SK-N-SH (cell line): Measurements from ENCODE around the gene NAALADL2. TPM values are rescaled to one million over a fixed set of nuclear protein-coding genes. Genes with fewer than 3 reads are reported as not detected.

ENCODE experiments used
- CTCF ChIA-PET: fragments of 300-600, 350-600 bp; formaldehyde crosslinking; extraction: SDS; loops from one replicate; lab custom pipeline; 2021; lab: Yijun Ruan, JAX
- POLR2A ChIA-PET: fragments of 350-600 bp; sonication (Branson Sonifier 250); formaldehyde crosslinking; extraction: SDS; loops from one replicate; lab custom pipeline; 2020; ENCODE audit warnings: antibody characterized with exemption, inconsistent platforms; lab: Yijun Ruan, JAX
- DNase-seq: peaks from one replicate; pipeline ENCODE4 v3.0.0; 2012
- H2AFZ ChIP-seq: fragments of 200-600 bp; sonication (generic); 2 replicates; pipeline ENCODE4 v1.8.1; 2016; ENCODE audit warnings: antibody characterized with exemption, mild to moderate bottlenecking, low read depth
- H3F3A ChIP-seq: fragments of 200-600 bp; sonication (generic); replicated peaks from 2 replicates; pipeline ENCODE3; 2016; ENCODE audit warnings: antibody characterized with exemption, mild to moderate bottlenecking; ENCODE audit not compliant: insufficient read depth
- H3K27ac ChIP-seq, 2 experiments: fragments of 200-500 bp in 1 of 2; fragments of 200-600 bp in 1 of 2; sonication (Bioruptor generic) in 1 of 2; sonication (generic), shearing (Covaris generic) in 1 of 2; 2 replicates each; pipeline versions ENCODE4 v1.5.1 to v1.6.1; 2014 to 2016; ENCODE audit warnings: low read depth in 2 of 2, inconsistent platforms in 1 of 2, low read length in 1 of 2, mild to moderate bottlenecking in 1 of 2, mixed read lengths in 1 of 2
- H3K27me3 ChIP-seq: fragments of 200-600 bp; sonication (generic), shearing (Covaris generic); 2 replicates; pipeline ENCODE4 v1.6.1; 2016; ENCODE audit warnings: mixed run types; ENCODE audit not compliant: insufficient read depth
- H3K36me3 ChIP-seq, 2 experiments: fragments of 200-500 bp in 1 of 2; fragments of 200-600 bp in 1 of 2; sonication (Bioruptor generic) in 1 of 2; sonication (generic) in 1 of 2; replicated peaks in 1 of 2; 2 replicates each; pipeline versions ENCODE3 to v1.5.1; 2014 to 2016; ENCODE audit warnings: low read length in 1 of 2, mild to moderate bottlenecking in 1 of 2; ENCODE audit not compliant: insufficient read depth in 2 of 2, control insufficient read depth in 1 of 2
- H3K4me1 ChIP-seq, 2 experiments: fragments of 200-500 bp in 1 of 2; fragments of 200-600 bp in 1 of 2; sonication (Bioruptor generic) in 1 of 2; sonication (generic), shearing (Covaris generic) in 1 of 2; 2 replicates each; pipeline versions ENCODE4 v1.5.1 to v1.6.1; 2014 to 2016; ENCODE audit warnings: low read depth in 1 of 2, low read length in 1 of 2, mixed run types in 1 of 2; ENCODE audit not compliant: insufficient read depth in 2 of 2, control insufficient read depth in 1 of 2
- H3K4me2 ChIP-seq: fragments of 200-600 bp; sonication (generic), shearing (Covaris generic); 2 replicates; pipeline ENCODE4 v1.6.1; 2017; ENCODE audit warnings: mixed run types
- H3K4me3 ChIP-seq, 2 experiments: fragments of 200-500 bp in 1 of 2; fragments of 200-600 bp in 1 of 2; sonication (Bioruptor generic) in 1 of 2; sonication (generic), shearing (Covaris generic) in 1 of 2; 2 replicates each; pipeline versions ENCODE4 v1.5.1 to v1.8.1; 2014 to 2016; ENCODE audit warnings: low read depth in 2 of 2, inconsistent platforms in 1 of 2, low read length in 1 of 2, mild to moderate bottlenecking in 1 of 2, mixed read lengths in 1 of 2, moderate library complexity in 1 of 2
- H3K79me2 ChIP-seq: fragments of 200-600 bp; sonication (generic); 2 replicates; pipeline ENCODE4 v1.8.1; 2017; ENCODE audit warnings: mild to moderate bottlenecking; ENCODE audit not compliant: insufficient read depth
- H3K9ac ChIP-seq: fragments of 200-600 bp; sonication (generic); 2 replicates; pipeline ENCODE4 v1.6.1; 2017; ENCODE audit warnings: mixed run types
- H3K9me2 ChIP-seq: fragments of 200-600 bp; sonication (generic); 2 replicates; pipeline ENCODE4 v1.6.1; 2017; ENCODE audit warnings: mixed run types
- H3K9me3 ChIP-seq: fragments of 200-600 bp; sonication (generic); 2 replicates; pipeline ENCODE4 v1.6.1; 2017; ENCODE audit warnings: mixed run types, mild to moderate bottlenecking, moderate library complexity
- H4K20me1 ChIP-seq: fragments of 200-600 bp; sonication (generic); 2 replicates; pipeline ENCODE4 v1.6.1; 2017; ENCODE audit warnings: mild to moderate bottlenecking, mixed run types; ENCODE audit not compliant: insufficient read depth
- ELF1 ChIP-seq: IDR thresholded peaks from 2 replicates; pipeline ENCODE4 v1.4.0; 2012
- FOXM1 ChIP-seq: IDR thresholded peaks from 2 replicates; pipeline ENCODE4 v1.4.0; 2012; ENCODE audit warnings: low read depth, mild to moderate bottlenecking
- MEF2A ChIP-seq: IDR thresholded peaks from 2 replicates; pipeline ENCODE4 v1.4.0; 2012; ENCODE audit warnings: low read depth, borderline replicate concordance
- NRF1 ChIP-seq: IDR thresholded peaks from 2 replicates; pipeline ENCODE4 v1.6.1; 2012; ENCODE audit warnings: low read depth, mild to moderate bottlenecking, low read length
- RAD21 ChIP-seq: IDR thresholded peaks from 2 replicates; pipeline ENCODE4 v1.6.1; 2012; ENCODE audit warnings: mild to moderate bottlenecking, low read length
- RCOR1 ChIP-seq: fragments of 150-350 bp; IDR thresholded peaks from 2 replicates; pipeline ENCODE4 v1.6.1; 2017; ENCODE audit warnings: antibody characterized with exemption, low read length
- SIN3A ChIP-seq: IDR thresholded peaks from 2 replicates; pipeline ENCODE4 v1.6.1; 2012; ENCODE audit warnings: low read depth, mild to moderate bottlenecking, low read length, moderate library complexity, borderline replicate concordance
- SMC3 ChIP-seq: IDR thresholded peaks from 2 replicates; pipeline ENCODE4 v1.6.1; 2012; ENCODE audit warnings: low read depth, low read length, improper control_type of control experiment
- TAF1 ChIP-seq: IDR thresholded peaks from 2 replicates; pipeline ENCODE4 v1.6.1; 2012; ENCODE audit warnings: low read depth, mild to moderate bottlenecking, low read length, moderate library complexity, borderline replicate concordance
- TEAD4 ChIP-seq: IDR thresholded peaks from 2 replicates; pipeline ENCODE4 v1.4.0; 2012; ENCODE audit warnings: mild to moderate bottlenecking, borderline replicate concordance; ENCODE audit not compliant: insufficient read depth
- polyA plus RNA-seq, 3 experiments: library from polyadenylated mRNA; depleted of rRNA; stranded (reverse); fragments of >200 nt; gene quantifications; 2 replicates each; pipeline ENCODE4 v1.2.3, GENCODE V29; 2012
- TF ChIP-seq, protein P1 (sequence below): fragments of 200-600 bp; sonication (generic); IDR thresholded peaks from 2 replicates; pipeline ENCODE4 v1.6.1; 2017; ENCODE audit warnings: antibody characterized with exemption, mild to moderate bottlenecking, moderate library complexity
- TF ChIP-seq, protein P2 (sequence below): IDR thresholded peaks from 2 replicates; pipeline ENCODE4; 2012
- TF ChIP-seq, protein P3 (sequence below): IDR thresholded peaks from 2 replicates; pipeline ENCODE4 v1.6.1; 2012; ENCODE audit warnings: mild to moderate bottlenecking, low read depth, low read length, moderate library complexity
- TF ChIP-seq, protein P4 (sequence below): IDR thresholded peaks from 2 replicates; pipeline ENCODE4 v1.4.0; 2012; ENCODE audit warnings: low read depth, borderline replicate concordance
- TF ChIP-seq, protein P5 (sequence below): fragments of 150-350 bp; IDR thresholded peaks from 2 replicates; pipeline ENCODE4 v1.6.1; 2017; ENCODE audit warnings: antibody characterized with exemption, low read length, low read depth, borderline replicate concordance

Gene NAALADL2
- polyA plus RNA-seq, 1 of the 3 experiments (the other 2 are of a cell fraction), result 1.2 TPM

DNA sequence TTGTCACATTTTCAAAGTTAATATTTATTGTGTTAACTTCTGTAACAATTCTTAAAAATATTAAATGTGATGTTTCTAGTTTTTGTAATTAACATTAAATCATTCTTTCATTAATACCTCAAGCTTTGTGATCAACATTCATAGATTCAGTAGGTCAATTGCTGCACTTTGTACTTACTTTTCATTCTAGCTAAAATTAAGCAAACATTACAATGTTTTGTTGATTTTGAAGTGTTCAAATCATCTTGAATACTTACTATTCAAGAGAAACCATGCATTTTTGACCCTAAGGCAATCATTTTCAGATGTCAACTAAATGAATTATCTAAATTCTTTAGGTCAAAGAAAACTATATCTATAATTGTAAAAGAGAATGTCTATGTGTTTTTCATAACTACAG, 933.1 kb downstream of the NAALADL2 start:
- Histone ChIP-seq H2AFZ (no peak overlapping the region), H3F3A (no peaks in the 10 kb centered on the region), H3K4me1 (no peaks in the 10 kb centered on the region), H3K27me3 (no peaks in the 10 kb centered on the region), H3K36me3 (no peaks in the 10 kb centered on the region), H3K9ac (no peak overlapping the region), H3K4me3 (no peak overlapping the region), H3K27ac (no peak overlapping the region), H3K9me2 (peaks cover 5% of the 10 kb centered on the region; the same call in 1 of the 2 replicates), H4K20me1 (no peaks in the 10 kb centered on the region), H3K79me2 (no peaks in the 10 kb centered on the region), H3K4me2 (no peak overlapping the region), H3K9me3 (no peaks in the 10 kb centered on the region)
- no peak for TF ChIP-seq ELF1
- TF ChIP-seq, protein P1, sequence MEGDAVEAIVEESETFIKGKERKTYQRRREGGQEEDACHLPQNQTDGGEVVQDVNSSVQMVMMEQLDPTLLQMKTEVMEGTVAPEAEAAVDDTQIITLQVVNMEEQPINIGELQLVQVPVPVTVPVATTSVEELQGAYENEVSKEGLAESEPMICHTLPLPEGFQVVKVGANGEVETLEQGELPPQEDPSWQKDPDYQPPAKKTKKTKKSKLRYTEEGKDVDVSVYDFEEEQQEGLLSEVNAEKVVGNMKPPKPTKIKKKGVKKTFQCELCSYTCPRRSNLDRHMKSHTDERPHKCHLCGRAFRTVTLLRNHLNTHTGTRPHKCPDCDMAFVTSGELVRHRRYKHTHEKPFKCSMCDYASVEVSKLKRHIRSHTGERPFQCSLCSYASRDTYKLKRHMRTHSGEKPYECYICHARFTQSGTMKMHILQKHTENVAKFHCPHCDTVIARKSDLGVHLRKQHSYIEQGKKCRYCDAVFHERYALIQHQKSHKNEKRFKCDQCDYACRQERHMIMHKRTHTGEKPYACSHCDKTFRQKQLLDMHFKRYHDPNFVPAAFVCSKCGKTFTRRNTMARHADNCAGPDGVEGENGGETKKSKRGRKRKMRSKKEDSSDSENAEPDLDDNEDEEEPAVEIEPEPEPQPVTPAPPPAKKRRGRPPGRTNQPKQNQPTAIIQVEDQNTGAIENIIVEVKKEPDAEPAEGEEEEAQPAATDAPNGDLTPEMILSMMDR, result no peak
- no peak for TF ChIP-seq TEAD4
- no peak for TF ChIP-seq SMC3
- TF ChIP-seq MEF2A, result no peak
- no peak for TF ChIP-seq TAF1
- no peak for TF ChIP-seq RAD21
- no peak for TF ChIP-seq NRF1
- TF ChIP-seq, protein P2, sequence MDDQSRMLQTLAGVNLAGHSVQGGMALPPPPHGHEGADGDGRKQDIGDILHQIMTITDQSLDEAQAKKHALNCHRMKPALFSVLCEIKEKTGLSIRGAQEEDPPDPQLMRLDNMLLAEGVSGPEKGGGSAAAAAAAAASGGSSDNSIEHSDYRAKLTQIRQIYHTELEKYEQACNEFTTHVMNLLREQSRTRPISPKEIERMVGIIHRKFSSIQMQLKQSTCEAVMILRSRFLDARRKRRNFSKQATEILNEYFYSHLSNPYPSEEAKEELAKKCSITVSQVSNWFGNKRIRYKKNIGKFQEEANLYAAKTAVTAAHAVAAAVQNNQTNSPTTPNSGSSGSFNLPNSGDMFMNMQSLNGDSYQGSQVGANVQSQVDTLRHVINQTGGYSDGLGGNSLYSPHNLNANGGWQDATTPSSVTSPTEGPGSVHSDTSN, result no peak
- TF ChIP-seq, protein P3, sequence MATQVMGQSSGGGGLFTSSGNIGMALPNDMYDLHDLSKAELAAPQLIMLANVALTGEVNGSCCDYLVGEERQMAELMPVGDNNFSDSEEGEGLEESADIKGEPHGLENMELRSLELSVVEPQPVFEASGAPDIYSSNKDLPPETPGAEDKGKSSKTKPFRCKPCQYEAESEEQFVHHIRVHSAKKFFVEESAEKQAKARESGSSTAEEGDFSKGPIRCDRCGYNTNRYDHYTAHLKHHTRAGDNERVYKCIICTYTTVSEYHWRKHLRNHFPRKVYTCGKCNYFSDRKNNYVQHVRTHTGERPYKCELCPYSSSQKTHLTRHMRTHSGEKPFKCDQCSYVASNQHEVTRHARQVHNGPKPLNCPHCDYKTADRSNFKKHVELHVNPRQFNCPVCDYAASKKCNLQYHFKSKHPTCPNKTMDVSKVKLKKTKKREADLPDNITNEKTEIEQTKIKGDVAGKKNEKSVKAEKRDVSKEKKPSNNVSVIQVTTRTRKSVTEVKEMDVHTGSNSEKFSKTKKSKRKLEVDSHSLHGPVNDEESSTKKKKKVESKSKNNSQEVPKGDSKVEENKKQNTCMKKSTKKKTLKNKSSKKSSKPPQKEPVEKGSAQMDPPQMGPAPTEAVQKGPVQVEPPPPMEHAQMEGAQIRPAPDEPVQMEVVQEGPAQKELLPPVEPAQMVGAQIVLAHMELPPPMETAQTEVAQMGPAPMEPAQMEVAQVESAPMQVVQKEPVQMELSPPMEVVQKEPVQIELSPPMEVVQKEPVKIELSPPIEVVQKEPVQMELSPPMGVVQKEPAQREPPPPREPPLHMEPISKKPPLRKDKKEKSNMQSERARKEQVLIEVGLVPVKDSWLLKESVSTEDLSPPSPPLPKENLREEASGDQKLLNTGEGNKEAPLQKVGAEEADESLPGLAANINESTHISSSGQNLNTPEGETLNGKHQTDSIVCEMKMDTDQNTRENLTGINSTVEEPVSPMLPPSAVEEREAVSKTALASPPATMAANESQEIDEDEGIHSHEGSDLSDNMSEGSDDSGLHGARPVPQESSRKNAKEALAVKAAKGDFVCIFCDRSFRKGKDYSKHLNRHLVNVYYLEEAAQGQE, result no peak
- ChIA-PET POLR2A (no interaction called here), CTCF (no interaction called here)
- no peak for DNase-seq

DNA sequence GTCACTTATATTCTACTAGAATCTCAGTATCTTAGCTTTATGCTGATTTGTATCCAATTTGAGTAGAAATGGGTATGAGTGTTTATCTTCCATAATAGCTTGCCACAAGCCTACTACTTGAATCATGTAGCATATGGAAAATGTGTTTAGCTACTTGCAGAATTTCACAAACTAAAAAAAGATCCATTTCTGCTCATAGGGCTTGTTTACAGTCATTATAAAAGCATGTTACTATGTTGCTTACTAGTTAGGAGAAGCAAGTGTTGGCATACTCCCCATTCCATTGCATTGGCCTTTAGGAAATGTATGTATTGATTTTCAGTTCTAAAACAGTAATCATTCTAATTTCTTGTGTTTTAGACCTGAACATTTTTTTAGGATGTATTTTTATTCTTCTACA, 939.2 kb downstream of the NAALADL2 start:
- H3K9me3 ChIP-seq, result no peaks in the 10 kb centered on the region
- H3K27ac ChIP-seq, result no peak overlapping the region
- TF ChIP-seq, protein P4, sequence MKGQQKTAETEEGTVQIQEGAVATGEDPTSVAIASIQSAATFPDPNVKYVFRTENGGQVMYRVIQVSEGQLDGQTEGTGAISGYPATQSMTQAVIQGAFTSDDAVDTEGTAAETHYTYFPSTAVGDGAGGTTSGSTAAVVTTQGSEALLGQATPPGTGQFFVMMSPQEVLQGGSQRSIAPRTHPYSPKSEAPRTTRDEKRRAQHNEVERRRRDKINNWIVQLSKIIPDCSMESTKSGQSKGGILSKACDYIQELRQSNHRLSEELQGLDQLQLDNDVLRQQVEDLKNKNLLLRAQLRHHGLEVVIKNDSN, result no peak
- TF ChIP-seq FOXM1 (no peak), MEF2A (no peak), ELF1 (no peak), RCOR1 (no peak), SIN3A (no peak), NRF1 (no peak)
- TF ChIP-seq, protein P5, sequence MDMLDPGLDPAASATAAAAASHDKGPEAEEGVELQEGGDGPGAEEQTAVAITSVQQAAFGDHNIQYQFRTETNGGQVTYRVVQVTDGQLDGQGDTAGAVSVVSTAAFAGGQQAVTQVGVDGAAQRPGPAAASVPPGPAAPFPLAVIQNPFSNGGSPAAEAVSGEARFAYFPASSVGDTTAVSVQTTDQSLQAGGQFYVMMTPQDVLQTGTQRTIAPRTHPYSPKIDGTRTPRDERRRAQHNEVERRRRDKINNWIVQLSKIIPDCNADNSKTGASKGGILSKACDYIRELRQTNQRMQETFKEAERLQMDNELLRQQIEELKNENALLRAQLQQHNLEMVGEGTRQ, result no peak
- TF ChIP-seq, protein P1, result no peak
- H3F3A ChIP-seq, result no peaks in the 10 kb centered on the region
- ChIA-PET CTCF (no interaction called here), POLR2A (no interaction called here)
- H3K9me2 ChIP-seq, result peaks cover 5% of the 10 kb centered on the region; the same call in 1 of the 2 replicates
- no peaks in the 10 kb centered on the region for H3K36me3 ChIP-seq
- no peak overlapping the region for H2AFZ ChIP-seq
- H3K4me2 ChIP-seq, result no peak overlapping the region
- H3K79me2 ChIP-seq, result no peaks in the 10 kb centered on the region
- H3K4me3 ChIP-seq, result no peak overlapping the region
- no peaks in the 10 kb centered on the region for H3K4me1 ChIP-seq
- H3K27me3 ChIP-seq, result no peaks in the 10 kb centered on the region
- no peaks in the 10 kb centered on the region for H4K20me1 ChIP-seq
- no peak for DNase-seq
- no peak overlapping the region for H3K9ac ChIP-seq
